T-helper 1 cell treated with Interleukin-12 subunit alpha and Interleukin-12 subunit beta and Interleukin-4 antibody, amounts not matched to agents 30 ng/mL and 1 ng/mL, for 36 hours (primary cell): ENCODE results near the gene LIN37. TPM values are rescaled to one million over a fixed set of nuclear protein-coding genes. Genes with fewer than 3 reads are reported as not detected.

ENCODE experiments used
- total RNA-seq: library from RNA; stranded (reverse); gene quantifications from 2 replicates; pipeline ENCODE4 v1.2.3, GENCODE V29; 2022

The LIN37 gene
- total RNA-seq, 1 donor from 2014 or later: 15.0 TPM

Other genes starting within 250 kb of the LIN37 start
- not detected in 2 replicates for gene DMKN, start 234.9 kb upstream of the LIN37 start, total RNA-seq
- not detected in 2 replicates for gene SBSN, start 220.3 kb upstream of the LIN37 start, total RNA-seq
- not detected in 2 replicates for gene GAPDHS, start 215.1 kb upstream of the LIN37 start, total RNA-seq
- 55.0 and 60.2 TPM in 2 replicates for gene TMEM147, start 202.9 kb upstream of the LIN37 start, total RNA-seq
- gene ATP4A, start 184.9 kb upstream of the LIN37 start, total RNA-seq: not detected in 2 replicates
- gene PMIS2, start 162.4 kb upstream of the LIN37 start, total RNA-seq: not detected in 2 replicates
- gene HAUS5, start 135.8 kb upstream of the LIN37 start, total RNA-seq: 39.7 and 41.3 TPM in 2 replicates
- 112 and 114 TPM in 2 replicates for gene RBM42, start 119.5 kb upstream of the LIN37 start, total RNA-seq
- 0.59 TPM in 1 of 2 replicates, not detected in the other for gene ETV2, start 106.8 kb upstream of the LIN37 start, total RNA-seq
- gene COX6B1, start 100.3 kb upstream of the LIN37 start, total RNA-seq: 450 and 452 TPM in 2 replicates
- 0.27 and 0.56 TPM in 2 replicates for gene UPK1A, start 82.1 kb upstream of the LIN37 start, total RNA-seq
- 54.9 and 59.2 TPM in 2 replicates for gene ZBTB32, start 44.0 kb upstream of the LIN37 start, total RNA-seq
- gene KMT2B, start 30.6 kb upstream of the LIN37 start, total RNA-seq: 64.0 and 72.8 TPM in 2 replicates
- 88.5 and 88.8 TPM in 2 replicates for gene IGFLR1, start 6.1 kb upstream of the LIN37 start, total RNA-seq
- gene U2AF1L4, start 3.2 kb upstream of the LIN37 start, total RNA-seq: 33.7 and 35.2 TPM in 2 replicates
- gene PSENEN, start 2.9 kb upstream of the LIN37 start, total RNA-seq: 55.7 and 63.1 TPM in 2 replicates
- not detected in 2 replicates for gene HSPB6, start 8.5 kb downstream of the LIN37 start, total RNA-seq
- gene PROSER3, start 9.6 kb downstream of the LIN37 start, total RNA-seq: 51.4 and 55.9 TPM in 2 replicates
- 43.7 and 55.9 TPM in 2 replicates for gene ARHGAP33, start 27.0 kb downstream of the LIN37 start, total RNA-seq
- gene PRODH2, start 64.3 kb downstream of the LIN37 start, total RNA-seq: not detected in 2 replicates
- gene NPHS1, start 103.9 kb downstream of the LIN37 start, total RNA-seq: not detected in 2 replicates
- 3.0 and 3.3 TPM in 2 replicates for gene KIRREL2, start 108.3 kb downstream of the LIN37 start, total RNA-seq
- 1.7 and 3.6 TPM in 2 replicates for gene APLP1, start 120.0 kb downstream of the LIN37 start, total RNA-seq
- 54.0 and 63.1 TPM in 2 replicates for gene NFKBID, start 152.0 kb downstream of the LIN37 start, total RNA-seq
- 101 and 108 TPM in 2 replicates for gene HCST, start 154.0 kb downstream of the LIN37 start, total RNA-seq
- not detected in 2 replicates for gene TYROBP, start 159.7 kb downstream of the LIN37 start, total RNA-seq
- gene LRFN3, start 187.8 kb downstream of the LIN37 start, total RNA-seq: 13.1 and 14.7 TPM in 2 replicates
- gene SDHAF1, start 246.6 kb downstream of the LIN37 start, total RNA-seq: 16.8 and 17.4 TPM in 2 replicates